GM12801 (cell line): Measurements from ENCODE around the gene TRMT112.

Experiments
- CTCF ChIP-seq: IDR thresholded peaks from one replicate; pipeline ENCODE4 v1.5.1; 2011; ENCODE audit warnings: control low read depth; ENCODE audit not compliant: insufficient read length; ENCODE audit errors: extremely low read depth

Gene TRMT112

GRCh38 chr11:64359712-64360445, 42.5 kb upstream of the TRMT112 start:
- TF ChIP-seq CTCF, result no peak

GRCh38 chr11:64358907-64359711, 41.8 kb upstream of the TRMT112 start, which contains the start of gene RPS6KA4:
TSS of gene RPS6KA4 (plus strand) at chr11:64359162. CDS start at chr11:64359236, 74 bp downstream.
- no peak for TF ChIP-seq CTCF

- TF ChIP-seq CTCF, result no peak
These were observed 41.2 kb upstream of the TRMT112 start for GRCh38 chr11:64358536-64358906.

- TF ChIP-seq CTCF, result no peak
These were observed 40.7 kb upstream of the TRMT112 start for GRCh38 chr11:64357904-64358535.

- TF ChIP-seq CTCF, result no peak
These were observed 40.1 kb upstream of the TRMT112 start for GRCh38 chr11:64357446-64357845.

GRCh38 chr11:64356498-64357411, 39.4 kb upstream of the TRMT112 start:
- TF ChIP-seq CTCF, result no peak
